GM12892 (cell line): ENCODE measurements around the gene IL4R.

ENCODE experiments used
- POLR2A ChIP-seq: IDR thresholded peaks from 2 replicates; pipeline ENCODE4 v1.6.1; 2011; ENCODE audit warnings: low read depth, low read length, control low read depth
- POLR2AphosphoS5 ChIP-seq: IDR thresholded peaks from 2 replicates; pipeline ENCODE4 v1.6.1; 2011; ENCODE audit warnings: low read depth, low read length, control low read depth
- TAF1 ChIP-seq: IDR thresholded peaks from 2 replicates; pipeline ENCODE4 v1.6.1; 2011; ENCODE audit warnings: low read depth, mild to moderate bottlenecking, control low read depth, low read length, borderline replicate concordance

DNA sequence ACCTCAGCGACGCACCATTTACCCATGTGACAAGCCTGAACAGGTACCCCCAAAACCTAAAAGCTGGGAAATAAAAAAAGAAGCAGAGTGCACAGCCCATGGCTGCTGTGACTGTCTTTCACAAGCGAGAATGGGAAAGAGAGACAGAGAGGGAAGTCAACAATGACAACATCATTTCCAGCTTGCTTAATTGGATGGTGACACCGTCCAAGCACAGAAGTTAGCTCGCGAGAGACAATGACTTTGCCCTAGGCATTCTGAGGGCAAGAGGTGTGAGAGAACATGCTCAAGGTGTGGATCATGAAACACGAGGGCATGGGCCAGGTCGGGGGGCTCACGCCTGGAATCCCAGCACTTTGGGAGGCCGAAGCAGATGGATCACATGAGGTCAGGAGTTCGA, 25.9 kb upstream of the IL4R start:
- TF ChIP-seq POLR2AphosphoS5, result no peak
- no peak for TF ChIP-seq POLR2A
- no peak for TF ChIP-seq TAF1
